GM10266 (cell line): ENCODE data around the gene SKOR1.
A peak's percentile ranks its signal among the peaks of the same experiment; 100 is the strongest.

ENCODE experiments used
- DNase-seq: peaks from one replicate; pipeline ENCODE4 v3.0.0; 2012; ENCODE audit errors: extremely low spot score
- TF ChIP-seq, protein P1 (sequence below): IDR thresholded peaks from 2 replicates; pipeline ENCODE4 v1.5.1; 2012; ENCODE audit warnings: mild to moderate bottlenecking, low read depth; ENCODE audit not compliant: control insufficient read depth, insufficient read depth; ENCODE audit errors: missing control alignments

Gene SKOR1

DNA sequence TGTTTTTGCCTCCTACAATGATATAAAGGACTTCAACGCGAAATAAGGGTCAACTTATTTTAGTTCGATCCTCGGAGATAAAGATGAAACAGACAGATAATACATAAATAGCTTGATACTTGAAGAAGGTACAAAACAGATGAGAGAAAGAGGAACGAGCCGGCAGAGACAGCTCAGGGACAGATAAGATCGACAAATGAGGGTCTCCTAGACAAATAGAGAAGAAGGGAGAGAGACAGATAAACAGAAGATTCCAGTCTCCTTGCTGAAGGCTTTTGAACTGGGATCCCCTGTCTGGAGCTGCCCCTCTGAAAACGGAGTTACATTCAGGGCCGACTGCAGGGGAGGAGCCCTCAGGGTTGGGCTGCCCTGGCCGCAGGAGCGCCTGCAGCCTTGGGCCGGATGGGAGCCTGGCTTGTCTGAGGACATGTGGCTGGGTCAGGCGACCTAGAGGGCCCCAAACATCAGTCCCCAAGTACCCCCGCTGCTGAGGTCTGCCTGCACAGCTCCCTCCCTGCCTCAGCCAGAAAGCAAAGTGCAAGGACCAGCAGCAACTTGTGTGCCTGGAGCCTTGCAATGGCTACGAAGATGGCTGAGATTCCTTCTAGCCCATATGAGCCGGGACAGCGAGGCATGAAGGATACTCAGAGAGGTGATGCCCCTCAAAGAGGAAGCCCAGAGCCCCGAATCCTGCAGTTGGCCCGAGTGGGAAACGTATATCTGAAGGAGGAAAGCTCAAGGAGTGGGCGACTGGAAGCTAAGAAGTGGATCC lies 926 bp upstream of the SKOR1 start:
- TF ChIP-seq, protein P1, sequence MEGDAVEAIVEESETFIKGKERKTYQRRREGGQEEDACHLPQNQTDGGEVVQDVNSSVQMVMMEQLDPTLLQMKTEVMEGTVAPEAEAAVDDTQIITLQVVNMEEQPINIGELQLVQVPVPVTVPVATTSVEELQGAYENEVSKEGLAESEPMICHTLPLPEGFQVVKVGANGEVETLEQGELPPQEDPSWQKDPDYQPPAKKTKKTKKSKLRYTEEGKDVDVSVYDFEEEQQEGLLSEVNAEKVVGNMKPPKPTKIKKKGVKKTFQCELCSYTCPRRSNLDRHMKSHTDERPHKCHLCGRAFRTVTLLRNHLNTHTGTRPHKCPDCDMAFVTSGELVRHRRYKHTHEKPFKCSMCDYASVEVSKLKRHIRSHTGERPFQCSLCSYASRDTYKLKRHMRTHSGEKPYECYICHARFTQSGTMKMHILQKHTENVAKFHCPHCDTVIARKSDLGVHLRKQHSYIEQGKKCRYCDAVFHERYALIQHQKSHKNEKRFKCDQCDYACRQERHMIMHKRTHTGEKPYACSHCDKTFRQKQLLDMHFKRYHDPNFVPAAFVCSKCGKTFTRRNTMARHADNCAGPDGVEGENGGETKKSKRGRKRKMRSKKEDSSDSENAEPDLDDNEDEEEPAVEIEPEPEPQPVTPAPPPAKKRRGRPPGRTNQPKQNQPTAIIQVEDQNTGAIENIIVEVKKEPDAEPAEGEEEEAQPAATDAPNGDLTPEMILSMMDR: no peak
- peak; percentile 49 for DNase-seq

GRCh38 chr15:67825881-67826716 lies 790 bp downstream of the SKOR1 start:
- DNase-seq: peak; percentile 30
- TF ChIP-seq, protein P1: no peak

- TF ChIP-seq, protein P1: no peak
- DNase-seq: peak; percentile 52
Measured at GRCh38 chr15:67826717-67827561, 1.6 kb downstream of the SKOR1 start.

DNA sequence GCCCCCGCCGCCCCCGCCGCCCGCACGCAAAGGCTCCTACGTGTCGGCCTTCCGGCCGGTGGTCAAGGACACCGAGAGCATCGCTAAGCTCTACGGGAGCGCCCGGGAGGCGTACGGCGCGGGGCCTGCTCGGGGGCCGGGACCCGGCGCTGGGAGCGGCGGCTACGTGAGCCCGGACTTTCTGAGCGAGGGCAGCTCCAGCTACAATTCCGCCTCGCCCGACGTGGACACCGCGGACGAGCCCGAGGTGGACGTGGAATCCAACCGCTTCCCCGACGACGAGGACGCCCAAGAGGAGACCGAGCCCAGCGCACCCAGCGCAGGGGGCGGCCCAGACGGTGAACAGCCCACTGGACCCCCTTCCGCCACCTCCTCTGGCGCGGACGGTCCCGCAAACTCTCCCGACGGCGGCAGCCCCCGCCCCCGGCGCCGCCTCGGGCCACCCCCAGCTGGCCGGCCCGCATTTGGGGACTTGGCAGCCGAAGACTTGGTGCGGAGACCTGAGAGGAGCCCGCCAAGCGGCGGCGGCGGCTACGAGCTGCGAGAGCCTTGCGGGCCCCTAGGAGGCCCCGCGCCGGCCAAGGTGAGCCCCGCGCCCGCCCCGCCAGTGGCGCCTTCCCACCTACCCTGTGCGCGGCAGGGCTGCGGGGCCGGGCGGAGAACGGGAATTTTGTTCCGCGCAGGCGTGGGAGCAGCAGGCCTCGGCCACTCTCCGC lies 2.4 kb downstream of the SKOR1 start:
- no peak for DNase-seq
- TF ChIP-seq, protein P1: no peak

GRCh38 chr15:67828278-67828968 lies 3.1 kb downstream of the SKOR1 start:
- DNase-seq: peak; percentile 38
- TF ChIP-seq, protein P1: no peak
